Hindlimb muscle (tissue), 1 donor: Measurements from ENCODE around the gene SLC9A9. TPM values are rescaled to one million over a fixed set of nuclear protein-coding genes. Genes with fewer than 3 reads are reported as not detected.

ENCODE experiments used
- DNase-seq: peaks from one replicate; pipeline ENCODE4 v3.0.0-alpha.2; 2013
- polyA plus RNA-seq: library from polyadenylated mRNA; unstranded; fragments of 120-200 nt; gene quantifications from one replicate; pipeline ENCODE4 v1.2.1, GENCODE V29; 2013; ENCODE audit not compliant: insufficient read length

Gene SLC9A9
- polyA plus RNA-seq, 1 donor: 14.0 TPM

GRCh38 chr3:143486611-143487010 lies 361.7 kb downstream of the SLC9A9 start:
- DNase-seq: no peak

DNA sequence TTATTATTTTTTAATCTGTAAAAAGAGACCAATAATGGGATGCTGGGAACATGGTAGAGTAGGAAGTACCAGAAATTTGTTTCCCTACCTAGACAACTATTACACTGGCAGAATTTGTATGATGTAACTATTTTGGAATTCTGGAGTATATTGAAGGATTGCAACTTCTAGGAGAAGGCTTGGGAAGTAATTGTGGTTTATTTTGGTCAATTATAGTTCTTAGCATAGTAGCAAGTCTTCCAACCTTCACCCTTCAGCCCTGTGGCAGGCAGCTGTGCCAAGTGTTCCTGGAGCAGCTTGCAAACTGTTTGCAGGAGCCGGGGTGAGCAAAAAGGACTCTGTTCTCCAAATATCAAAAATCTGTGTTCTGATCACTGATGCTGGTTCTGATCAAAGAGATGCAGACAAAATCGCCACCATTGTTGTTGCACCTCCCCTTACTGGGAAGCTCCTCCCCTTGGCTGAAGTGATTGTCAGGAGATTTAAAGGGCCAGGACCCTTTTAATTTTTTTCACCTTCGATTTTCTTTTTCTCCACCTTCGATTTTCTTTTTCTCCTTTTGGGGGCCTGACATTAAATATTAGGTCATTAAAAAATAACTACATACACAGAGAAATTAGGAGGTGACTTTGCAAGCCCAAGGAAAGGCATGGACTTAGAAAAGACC lies 363.3 kb downstream of the SLC9A9 start:
- no peak for DNase-seq

- no peak for DNase-seq
Measured at GRCh38 chr3:143483214-143483613, 365.1 kb downstream of the SLC9A9 start.

- no peak for DNase-seq
Measured at GRCh38 chr3:143482106-143483088, 365.9 kb downstream of the SLC9A9 start.

DNA sequence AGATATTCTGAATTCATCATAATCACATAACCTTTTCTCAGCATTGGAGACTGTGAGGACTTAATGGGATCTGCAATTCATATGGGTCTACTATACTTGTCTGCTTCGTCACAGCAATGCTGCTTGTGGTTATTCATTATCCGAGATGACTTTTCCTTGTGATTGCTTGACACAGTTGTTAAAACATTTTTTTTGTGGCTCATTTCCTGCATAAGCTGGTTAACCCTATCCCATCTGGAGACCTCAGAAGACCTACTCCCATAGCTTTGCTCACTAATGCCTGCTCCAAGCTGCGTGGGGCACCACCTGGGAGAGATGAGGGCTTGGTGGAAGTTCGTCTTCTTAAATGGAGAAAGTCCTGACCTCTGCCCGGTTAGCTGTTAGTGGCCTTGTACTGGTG lies 367.9 kb downstream of the SLC9A9 start:
- DNase-seq: peak; percentile 6

GRCh38 chr3:143479727-143480126 lies 368.5 kb downstream of the SLC9A9 start:
- DNase-seq: no peak

DNA sequence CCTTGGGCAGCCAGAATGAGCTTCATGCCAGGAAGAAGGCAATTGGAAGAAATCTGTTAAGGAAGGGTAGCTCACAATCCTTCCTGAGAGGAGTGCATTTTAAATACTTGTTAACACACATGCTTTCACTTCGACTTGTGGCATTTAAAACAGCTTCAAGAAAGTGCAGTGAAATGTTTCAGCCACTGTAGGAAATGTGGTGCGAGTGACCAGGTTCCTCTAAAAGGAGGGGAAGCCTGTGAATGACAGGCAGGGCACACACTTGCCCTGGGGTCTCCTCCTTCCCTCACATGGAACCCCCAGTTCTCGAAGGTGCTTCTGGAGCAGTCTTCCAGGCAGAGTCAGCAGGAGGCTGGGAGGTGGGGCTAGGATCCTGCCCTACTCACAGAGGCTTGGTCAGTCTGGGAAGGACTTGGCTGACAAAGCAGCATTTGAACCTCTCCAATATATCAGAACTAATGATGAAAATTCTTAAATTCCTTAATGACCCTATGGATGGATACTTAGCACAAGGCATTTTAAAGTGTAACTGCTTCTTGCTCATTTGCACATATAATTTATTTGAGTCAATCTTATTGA lies 370.1 kb downstream of the SLC9A9 start:
- no peak for DNase-seq

DNA sequence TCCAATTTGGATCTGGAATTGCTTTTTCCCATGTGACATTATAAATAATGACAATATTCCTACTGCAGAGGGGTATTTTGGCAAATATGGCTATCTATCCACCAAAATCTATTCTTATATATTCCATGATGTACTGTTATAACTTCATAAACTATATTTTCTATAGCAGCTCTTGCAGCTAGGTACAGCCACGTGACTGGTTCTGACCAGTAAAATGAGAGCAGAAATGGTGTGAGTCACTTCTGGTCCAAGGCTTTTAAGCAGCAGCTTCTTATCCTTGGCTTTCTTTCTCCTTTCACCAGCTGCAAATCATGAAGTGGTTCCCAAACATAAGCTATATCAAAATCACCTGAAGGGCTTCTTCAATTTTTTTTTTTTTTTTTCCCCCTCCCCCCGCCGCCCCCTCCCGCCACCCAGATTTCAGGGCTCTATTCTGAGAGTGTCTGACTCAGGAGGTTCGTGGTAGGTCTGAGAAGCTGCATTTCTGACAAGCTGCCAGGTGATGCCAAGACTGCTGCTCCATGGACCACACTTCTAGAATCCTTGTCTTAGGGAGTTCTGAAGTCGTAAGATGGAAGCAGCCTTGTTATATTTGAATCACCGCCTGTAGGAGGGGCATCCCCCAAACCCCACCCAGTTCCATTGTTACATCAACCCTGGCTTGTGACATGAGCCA lies 371.2 kb downstream of the SLC9A9 start:
- no peak for DNase-seq

DNA sequence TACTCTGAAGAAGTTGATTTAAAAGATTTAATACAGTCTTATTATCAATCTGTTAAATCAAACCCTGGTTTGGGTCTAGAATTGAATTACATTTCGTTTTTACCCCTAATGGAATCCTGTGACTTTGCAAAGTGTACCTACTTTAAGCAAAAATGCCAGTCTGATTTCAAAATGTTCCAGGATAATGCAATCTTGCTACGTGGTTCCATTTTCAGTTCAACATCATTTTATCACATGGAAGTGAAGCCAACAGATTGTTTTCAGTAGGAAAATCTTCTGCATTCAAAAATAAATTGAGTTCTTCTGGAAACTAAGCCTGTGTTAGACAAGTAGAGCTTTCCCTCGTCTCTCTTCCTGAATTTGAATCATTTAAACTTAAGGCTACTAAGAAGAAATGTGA lies 372.3 kb downstream of the SLC9A9 start:
- no peak for DNase-seq

DNA sequence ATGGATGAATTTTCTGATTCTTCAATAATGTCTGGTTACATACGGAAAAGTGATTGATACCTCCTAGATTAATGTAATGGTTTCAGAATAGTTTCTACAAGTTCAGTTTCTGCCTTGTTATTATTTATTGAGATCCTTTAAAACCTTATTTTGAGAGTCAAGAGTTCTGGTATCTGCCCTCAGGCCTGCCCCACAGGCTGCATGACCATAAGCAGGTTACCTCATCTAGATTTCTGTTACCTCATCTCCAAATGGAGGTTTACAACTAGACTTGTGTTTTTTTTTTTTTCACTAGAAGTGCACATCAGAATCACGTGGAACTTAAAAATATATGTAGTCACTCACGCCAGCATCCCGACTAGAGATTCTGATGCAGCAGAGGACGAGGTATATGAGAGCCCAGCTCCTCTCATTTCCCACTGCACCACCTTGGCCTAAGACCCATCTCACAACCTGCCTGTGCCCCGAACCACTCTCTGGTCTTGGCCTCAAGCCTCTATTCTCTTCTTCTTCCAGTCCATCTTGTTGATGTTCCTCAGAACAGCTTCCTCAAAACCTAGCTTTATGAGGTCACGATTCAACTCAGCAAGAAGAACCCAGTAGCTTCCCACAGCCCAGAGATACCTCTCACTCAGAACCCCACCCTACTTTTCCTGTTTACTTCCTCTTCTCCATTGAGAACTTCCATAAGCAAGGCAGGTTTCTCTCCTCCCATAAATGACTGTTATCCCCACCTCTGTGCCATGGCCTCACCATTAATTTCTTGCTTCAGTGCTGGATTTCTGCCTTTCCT lies 375.3 kb downstream of the SLC9A9 start:
- DNase-seq: no peak

DNA sequence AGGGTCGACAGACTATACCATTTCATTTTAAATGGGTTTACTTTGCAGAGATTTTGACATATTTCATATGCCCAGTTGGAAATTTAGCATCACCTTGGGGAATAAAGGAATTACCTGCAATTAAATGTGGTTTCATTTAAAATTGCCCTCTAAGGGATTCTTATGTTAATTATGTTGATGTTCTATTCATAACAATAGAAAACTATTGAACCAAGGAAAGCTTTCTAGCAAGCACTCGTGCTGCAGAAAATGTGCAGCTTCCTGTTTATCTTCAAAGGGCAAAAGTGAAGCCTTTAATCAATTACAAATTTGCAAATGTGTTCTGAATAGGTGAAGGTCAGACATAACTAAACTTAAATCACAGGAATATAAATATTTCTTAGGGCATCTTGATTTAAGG lies 376.6 kb downstream of the SLC9A9 start:
- DNase-seq: no peak

DNA sequence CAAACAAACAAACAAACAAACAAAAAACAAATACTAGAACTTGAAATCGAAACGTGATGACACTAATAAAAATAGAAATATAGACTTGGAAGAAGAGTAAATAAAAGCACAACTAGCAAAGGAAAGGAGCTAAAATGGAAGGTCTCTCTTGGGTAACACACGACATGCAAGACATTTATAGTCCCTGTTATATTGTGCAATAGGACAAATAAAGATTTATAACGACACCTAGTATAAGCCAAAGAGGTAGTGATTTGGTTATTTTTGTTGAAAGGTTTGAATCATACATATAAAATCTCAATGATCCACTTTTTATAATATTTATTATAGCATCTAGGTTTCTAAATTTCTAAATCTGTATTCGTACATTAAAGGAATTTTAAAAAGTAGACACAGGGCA lies 379.1 kb downstream of the SLC9A9 start:
- no peak for DNase-seq

- no peak for DNase-seq
Measured at GRCh38 chr3:143465666-143466065, 382.6 kb downstream of the SLC9A9 start.

- DNase-seq: no peak
Measured at GRCh38 chr3:143464850-143465249, 383.4 kb downstream of the SLC9A9 start.

- no peak for DNase-seq
Measured at GRCh38 chr3:143455480-143455879, 392.8 kb downstream of the SLC9A9 start.

DNA sequence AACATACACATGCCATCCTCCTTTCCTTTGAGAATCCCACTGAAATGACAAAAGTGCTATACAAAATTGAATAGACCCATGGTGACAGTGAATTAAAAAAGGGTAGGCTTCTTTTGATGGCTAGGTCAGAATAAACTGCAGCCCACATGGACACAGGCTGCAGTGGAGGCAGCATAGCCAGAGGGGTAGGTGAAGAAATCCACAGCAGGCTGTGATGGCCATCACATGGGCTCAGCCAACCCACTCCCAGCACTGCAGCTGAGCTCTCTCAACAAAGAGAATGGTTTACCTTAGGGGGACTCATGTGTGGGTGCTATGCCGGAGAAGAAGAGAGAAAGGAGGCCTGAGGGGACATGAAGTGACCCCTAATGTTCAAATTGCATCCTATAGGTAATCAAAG lies 397.6 kb downstream of the SLC9A9 start:
- no peak for DNase-seq

GRCh38 chr3:143447491-143447890 lies 400.8 kb downstream of the SLC9A9 start:
- no peak for DNase-seq

GRCh38 chr3:143445118-143445517 lies 403.1 kb downstream of the SLC9A9 start:
- no peak for DNase-seq

DNA sequence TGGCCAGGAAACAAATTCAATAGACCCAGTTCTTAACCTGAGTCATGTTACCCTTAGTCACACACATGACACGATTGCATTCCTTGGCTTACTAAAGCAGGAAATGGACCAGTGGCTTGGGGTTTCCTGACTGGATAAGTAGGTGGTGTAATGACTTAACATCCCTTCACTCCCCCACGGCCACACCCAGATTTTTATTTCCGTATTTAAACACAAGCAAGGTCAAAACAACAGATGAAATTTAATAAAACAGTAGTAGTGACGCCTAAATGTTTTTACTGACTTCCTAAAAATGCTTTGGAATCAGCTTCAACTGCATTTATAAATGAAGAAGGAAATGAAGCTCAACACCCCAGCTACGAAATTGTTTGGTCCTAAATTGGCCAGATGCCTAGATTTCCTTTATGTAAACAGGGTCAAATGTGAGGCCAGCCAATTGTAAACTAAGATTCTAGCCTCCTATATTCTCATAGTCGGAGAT lies 404.4 kb downstream of the SLC9A9 start:
- DNase-seq: peak; percentile 22

- DNase-seq: no peak
Measured at GRCh38 chr3:143442814-143443447, 405.3 kb downstream of the SLC9A9 start.

- DNase-seq: no peak
Measured at GRCh38 chr3:143441516-143442171, 406.6 kb downstream of the SLC9A9 start.
